HG03378 (cell line): ENCODE measurements around the gene CNKSR3.

Experiments
- ATAC-seq: cut with Tn5 transposase; IDR thresholded peaks from one replicate; pipeline ENCODE4 v1.9.1; 2021; ENCODE audit warnings: mild to moderate bottlenecking, moderate library complexity; ENCODE audit not compliant: unreplicated experiment

The CNKSR3 gene

DNA sequence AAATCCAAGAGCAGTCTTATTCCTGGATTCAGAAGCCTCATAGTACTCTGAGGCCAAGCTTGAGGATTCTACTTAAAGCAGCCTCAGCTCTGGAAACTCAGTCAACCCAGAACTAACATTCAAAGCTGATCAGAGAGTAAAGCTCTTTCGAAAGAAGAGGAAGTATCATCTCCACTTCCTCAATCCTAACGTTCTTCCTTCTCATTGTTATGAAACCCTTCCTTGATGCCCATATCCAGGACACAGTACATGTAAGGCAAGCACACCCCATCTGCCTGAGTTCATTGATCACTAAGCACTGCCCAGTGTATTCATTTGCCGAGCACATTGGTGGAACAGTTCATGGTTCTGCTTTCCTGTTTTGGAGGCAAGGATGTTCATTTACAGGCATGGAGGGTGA, 153.8 kb downstream of the CNKSR3 start, which contains the start of gene IPCEF1:
Gene IPCEF1 (minus strand): TSS at position 114 of the 400 bp plus-strand sequence. CDS start 90,856 bp downstream, outside the sequence.
- ATAC-seq = no peak

DNA sequence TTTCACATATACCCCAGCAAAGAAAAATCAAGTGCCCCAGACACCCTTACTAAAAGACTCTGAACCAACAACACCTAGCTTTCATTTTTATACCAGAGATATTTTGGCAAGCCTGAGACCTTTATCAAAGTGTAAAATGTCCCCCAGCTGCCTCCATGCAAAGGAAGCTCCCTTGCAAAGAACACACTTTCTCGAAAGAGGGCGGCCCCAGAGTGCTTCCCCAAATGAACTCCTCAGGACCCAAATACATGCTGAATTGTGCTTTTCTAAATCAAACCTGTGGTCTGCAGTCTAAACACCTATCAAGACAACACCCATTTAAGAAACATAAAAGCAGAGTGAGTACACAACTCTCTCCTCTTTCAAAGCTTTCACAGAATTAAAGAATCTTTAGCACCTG, 154.4 kb downstream of the CNKSR3 start:
- no peak for ATAC-seq

DNA sequence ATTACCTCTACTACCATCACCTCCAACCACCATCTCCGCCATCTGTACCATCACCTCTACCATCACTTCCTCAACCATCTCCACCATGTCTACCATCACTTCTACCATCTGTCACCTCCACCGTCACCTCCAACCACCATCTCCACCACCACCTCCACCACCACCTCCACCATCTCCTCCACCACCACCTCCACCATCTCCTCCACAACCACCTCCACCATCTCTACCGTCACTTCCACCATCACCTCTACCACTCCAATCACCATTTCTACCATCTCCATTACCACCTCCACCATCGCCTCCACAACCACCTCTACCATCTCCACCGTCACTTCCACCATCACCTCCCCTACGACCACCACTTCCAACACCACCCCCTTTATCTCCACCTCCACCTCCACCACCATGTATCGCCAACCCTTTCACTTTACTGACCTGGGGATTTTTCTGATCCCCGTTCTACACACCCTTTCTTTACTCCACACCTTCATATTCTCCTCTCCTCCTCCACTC, 156.2 kb downstream of the CNKSR3 start:
- no peak for ATAC-seq

DNA sequence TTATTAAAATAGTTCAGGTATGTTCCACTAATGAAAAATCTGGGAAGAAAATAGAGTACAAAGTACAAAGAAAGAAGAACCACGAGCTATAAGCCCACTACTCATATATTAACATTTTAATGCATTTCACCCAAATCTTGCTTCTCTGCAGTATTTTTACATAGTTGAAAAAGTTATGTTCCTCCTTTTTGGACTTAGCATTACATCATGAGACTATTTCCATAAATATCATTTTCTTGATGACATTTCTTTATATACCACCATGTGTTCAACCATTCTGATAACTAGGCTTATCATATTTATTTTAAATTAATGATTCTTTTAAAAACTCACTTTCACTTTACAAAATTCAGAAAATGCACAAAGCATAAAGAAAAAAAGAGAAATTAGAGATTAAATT, 156.9 kb downstream of the CNKSR3 start:
- ATAC-seq = no peak

DNA sequence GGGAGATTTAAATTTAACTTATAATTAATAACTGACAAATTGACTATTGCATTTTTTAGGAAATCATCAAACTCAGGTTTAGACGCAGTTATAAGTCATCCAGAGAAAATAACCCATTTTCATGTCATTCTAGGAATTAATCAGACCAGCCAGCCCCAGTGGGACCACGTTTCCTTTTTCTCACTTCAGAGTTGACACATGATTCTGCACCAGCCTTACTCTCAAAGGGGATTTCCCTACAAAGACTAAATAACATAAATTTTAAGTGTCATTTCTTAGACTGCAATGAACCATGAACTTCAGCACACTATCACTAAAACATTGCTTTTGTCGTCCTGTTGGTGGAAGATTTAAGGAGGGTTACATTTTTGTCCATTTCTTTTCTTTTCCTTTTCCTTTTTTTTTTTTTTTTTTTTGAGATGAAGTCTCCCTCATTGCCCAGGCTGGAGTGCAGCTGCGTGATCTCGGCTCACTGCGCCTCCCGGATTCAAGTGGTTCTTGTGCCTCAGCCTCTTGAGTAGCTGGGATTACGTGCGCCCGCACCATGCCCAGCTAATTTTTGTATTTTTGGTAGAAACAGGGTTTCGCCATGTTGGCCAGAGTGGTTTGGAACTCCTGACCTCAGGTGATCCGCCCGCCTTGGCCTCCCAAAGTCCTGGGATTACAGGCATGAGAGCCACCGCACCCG, 157.4 kb downstream of the CNKSR3 start:
- ATAC-seq = peak; percentile 74

DNA sequence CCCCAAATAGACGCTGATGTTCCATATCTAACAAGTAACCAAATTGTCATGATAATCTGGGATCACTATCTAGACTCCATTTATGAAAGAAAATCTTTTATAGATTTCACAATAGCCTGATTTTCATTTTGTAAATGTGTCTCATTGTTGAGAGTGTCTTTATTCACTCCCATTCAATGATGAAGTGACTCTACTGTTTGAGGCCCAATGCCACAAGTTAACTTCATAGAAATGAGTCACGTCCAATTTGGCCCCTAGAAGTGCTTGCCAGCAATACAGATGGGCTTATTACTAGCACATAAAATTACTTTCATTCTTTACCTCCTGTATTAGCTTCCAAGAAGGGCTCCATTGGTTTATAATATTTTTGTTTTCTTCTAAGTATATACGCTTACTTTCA, 160.2 kb downstream of the CNKSR3 start:
- no peak for ATAC-seq

DNA sequence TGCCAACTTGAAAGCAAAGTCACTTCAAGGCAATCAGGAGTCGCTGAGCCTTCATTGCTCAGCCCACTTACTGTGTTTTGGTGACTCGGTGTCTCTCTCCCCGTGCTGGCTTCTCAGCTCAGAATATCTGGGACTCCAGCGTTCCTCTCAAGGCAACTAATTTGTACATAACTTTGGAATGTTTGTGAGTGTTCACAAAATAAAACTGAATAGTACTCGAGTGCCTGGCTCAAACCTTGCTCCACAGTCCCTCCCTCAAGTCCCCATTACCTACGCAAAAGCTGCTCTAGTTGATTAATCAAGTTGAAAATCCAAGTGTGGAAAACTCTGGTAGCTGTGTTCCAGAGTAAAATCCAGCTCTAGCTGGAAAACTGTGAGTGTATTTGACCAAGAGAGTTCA, 162.5 kb downstream of the CNKSR3 start:
- no peak for ATAC-seq

DNA sequence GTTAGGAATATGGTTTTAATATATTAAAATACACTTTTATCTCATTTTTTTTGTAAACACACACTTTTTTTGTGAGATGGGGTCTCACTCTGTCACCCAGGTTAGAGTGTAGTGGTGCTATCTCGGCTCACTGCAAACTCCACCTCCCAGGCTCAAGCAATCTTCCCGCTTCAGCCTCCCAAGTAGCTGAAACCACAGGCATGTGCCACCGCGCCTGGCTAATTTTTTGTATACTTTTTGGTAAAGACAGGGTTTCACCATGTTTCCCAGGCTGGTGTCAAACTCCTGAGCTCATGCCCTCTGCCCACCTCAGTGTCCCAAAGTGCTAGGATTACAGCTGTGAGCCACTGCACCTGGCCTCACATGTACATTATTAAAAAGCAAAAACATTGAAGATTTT, 164.7 kb downstream of the CNKSR3 start:
- no peak for ATAC-seq

DNA sequence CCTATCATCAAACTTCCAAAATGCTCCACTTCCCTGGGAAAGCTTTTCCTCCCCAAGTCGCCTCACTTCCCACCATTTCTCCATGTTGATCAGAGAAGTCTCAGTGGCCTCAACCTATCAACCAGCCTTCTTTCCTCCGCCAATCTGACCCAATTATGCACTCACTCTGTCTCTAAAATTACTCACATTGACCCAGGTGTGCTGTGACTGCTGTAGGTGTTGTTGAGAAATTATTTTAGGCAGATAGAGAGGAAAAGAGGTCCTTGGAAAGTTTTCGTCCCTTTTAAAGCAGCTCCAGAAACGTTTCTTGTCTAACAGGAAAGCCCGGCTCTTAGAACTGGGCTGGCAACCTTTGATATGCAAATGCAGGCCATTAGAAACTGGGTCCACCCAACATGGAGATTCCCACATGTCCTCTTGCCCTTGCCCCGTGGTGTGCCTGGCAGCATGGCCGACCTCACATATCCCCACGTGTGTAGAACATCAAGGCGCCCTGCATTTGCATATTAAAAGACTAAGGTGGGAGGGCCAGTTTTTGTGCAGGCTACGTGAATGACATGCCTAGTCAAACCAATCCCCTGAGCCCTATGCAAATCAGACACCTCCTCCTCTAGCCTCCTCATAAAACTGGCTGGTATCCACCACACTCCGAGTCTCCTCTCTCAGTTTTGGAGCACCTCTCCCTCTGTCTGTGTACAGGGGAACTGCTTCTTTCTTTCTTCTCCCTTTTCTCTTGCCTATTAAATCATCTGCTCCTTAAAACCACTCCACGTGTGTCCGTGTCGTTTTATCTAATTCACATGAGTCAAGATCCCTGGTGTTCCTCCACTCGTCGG, 166.8 kb downstream of the CNKSR3 start:
- no peak for ATAC-seq

DNA sequence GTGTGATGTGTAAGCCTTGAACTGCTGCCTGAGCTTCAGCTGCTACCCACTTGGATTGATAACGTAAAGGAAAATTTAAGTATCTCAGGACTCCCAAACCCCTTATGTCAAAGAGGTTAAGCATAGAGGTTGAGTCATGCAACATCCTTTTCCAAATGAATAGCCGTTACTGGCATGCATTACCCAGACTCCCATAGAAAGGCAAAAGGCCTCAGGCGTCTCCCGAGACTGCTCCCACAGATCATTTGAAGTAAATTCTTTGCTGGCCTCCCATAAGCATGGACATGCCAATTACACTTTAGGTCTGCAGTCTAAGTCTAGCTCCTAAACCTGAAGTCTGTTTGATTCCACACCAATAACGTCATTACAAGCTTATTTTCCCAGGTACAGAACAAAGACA, 168.6 kb downstream of the CNKSR3 start:
- ATAC-seq = no peak

DNA sequence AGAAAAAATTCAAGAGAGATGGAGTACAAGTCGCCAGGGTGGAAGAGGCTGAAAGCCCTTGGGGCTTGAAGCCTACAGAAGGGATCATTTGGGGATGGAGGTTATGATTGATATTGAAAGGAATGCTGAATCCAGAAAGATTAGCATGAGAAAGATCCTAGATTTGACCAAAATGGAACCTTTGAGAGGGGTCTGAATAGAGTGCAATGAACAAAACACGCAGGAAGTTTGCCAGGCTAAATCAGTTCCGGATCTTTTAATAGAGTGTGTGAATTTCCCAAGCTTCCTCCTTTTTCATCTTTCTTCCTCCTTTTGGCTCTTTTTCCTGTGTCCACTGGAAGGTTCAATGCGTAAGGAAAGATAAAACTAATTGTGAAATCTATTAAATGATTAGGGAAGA, 169.1 kb downstream of the CNKSR3 start:
- no peak for ATAC-seq
